GM12865 (cell line): ENCODE measurements around the gene SMIM21.

Experiments used
- DNase-seq: peaks from one replicate; pipeline ENCODE4 v3.0.0; 2010; ENCODE audit warnings: low read depth
- H3K4me3 ChIP-seq: 2 replicates; pipeline ENCODE4 v1.5.1; 2011; ENCODE audit warnings: mild to moderate bottlenecking, low read depth, low read length, control low read depth
- TF ChIP-seq, protein P1 (sequence below): IDR thresholded peaks from 2 replicates; pipeline ENCODE4 v1.5.1; 2011; ENCODE audit warnings: low read length, control low read depth, low read depth, inconsistent platforms; ENCODE audit not compliant: insufficient read depth; ENCODE audit errors: missing control alignments

Gene SMIM21

DNA sequence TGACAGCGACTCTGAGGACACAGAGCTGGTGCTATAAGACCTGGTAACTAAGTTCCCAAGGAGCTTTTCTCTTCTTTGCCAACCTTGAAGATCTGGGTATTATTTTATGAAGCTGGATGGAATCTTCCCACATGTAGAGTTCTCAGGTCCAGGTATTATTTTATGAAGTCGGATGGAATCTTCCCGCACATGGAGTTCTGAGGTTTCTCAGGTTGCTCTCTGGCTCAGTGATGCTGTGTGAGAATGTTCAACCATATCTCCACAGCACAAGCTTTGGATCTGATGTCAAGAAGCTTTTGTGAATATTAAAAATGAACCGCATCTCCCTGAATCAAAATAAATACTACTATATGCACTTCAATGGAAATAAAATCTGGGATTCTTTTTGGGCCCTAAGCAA lies at the start of gene SMIM21:
Gene SMIM21 (minus strand): TSS at position 101 of the 400 bp plus-strand sequence. CDS start 140 bp downstream, outside the sequence.
- TF ChIP-seq, protein P1, sequence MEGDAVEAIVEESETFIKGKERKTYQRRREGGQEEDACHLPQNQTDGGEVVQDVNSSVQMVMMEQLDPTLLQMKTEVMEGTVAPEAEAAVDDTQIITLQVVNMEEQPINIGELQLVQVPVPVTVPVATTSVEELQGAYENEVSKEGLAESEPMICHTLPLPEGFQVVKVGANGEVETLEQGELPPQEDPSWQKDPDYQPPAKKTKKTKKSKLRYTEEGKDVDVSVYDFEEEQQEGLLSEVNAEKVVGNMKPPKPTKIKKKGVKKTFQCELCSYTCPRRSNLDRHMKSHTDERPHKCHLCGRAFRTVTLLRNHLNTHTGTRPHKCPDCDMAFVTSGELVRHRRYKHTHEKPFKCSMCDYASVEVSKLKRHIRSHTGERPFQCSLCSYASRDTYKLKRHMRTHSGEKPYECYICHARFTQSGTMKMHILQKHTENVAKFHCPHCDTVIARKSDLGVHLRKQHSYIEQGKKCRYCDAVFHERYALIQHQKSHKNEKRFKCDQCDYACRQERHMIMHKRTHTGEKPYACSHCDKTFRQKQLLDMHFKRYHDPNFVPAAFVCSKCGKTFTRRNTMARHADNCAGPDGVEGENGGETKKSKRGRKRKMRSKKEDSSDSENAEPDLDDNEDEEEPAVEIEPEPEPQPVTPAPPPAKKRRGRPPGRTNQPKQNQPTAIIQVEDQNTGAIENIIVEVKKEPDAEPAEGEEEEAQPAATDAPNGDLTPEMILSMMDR, result no peak
- no peak within 1 kb of the TSS for H3K4me3 ChIP-seq
- no peak for DNase-seq

DNA sequence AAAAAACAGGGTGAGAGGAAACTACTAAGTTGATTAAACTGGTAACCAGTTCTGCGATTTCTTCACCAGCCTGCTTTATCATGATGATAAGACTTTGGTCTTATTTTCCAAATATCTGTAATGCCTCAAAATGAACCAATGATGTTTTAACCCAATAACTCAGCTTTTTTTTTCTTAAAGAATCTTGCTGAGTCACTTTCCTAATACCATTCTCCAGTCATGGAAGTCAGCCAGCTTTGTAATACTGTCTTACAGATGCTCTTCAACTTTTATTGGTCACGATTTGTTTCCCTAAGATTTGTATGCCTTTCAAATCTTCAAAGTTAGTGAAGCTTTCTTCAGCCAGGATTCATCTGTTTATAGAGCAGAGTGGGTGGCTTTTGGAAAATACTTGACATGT lies 47.7 kb upstream of the SMIM21 start:
- no peak overlapping the region for H3K4me3 ChIP-seq
- TF ChIP-seq, protein P1, result no peak
- no peak for DNase-seq

DNA sequence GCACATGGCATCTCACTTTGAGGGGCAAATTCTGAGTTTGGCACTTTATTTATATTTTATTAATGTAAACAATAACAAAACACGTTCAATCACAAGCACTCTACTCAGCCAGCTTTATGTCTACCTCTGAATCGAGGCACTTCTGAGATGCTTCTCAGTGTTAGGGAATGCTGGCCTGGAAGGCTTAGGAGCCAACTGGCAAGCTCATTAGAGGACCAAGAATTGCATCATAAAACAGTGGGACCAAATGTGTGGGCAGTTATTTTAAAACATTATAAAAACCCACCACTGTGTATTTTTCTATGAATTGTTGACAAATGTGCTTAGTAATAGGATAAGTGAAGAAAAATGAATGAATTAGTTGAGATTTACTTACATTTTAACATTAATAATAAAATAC lies 46.8 kb upstream of the SMIM21 start:
- H3K4me3 ChIP-seq, result no peak overlapping the region
- TF ChIP-seq, protein P1, result no peak
- DNase-seq, result no peak

DNA sequence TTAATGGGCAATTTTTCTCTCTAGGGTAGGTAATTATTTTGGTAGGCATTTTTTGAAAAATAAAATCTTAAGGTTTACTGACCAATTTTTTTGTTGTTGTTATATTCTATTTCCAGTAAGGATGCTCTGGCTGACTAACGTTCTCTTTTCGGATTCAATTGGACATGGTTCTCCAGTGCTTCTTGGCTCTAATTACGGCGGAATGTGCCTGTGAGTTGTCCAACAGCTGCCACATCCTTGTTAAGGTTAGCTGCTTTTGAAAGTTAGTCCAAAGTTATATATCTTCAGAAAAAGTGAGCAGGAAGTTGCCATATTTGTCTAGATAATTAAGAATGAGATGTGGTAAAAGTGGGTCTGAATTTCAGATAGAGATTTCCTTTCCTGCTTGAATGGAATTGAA lies 45.8 kb upstream of the SMIM21 start:
- DNase-seq, result no peak
- H3K4me3 ChIP-seq, result no peak overlapping the region
- TF ChIP-seq, protein P1, result no peak

DNA sequence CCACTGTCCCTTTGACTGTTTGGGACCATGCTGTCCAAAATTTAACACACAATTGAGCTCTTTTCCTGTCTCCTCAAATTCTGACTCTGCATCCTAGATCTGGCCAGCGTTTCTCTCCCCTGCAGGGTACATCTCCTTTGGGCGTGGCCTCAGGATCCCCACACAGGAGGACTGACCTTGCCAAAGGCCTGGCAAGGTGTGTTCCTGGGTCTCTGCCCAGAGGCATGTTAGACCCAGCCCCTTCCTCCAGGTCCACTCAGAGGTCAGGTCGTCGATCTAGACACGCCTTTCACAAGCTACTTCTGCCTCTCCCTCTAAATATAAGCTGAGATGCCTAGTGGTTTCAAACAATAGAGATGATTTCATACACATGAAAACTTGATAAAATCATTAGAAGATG lies 45.4 kb upstream of the SMIM21 start:
- H3K4me3 ChIP-seq, result no peak overlapping the region
- DNase-seq, result no peak
- TF ChIP-seq, protein P1, result no peak

DNA sequence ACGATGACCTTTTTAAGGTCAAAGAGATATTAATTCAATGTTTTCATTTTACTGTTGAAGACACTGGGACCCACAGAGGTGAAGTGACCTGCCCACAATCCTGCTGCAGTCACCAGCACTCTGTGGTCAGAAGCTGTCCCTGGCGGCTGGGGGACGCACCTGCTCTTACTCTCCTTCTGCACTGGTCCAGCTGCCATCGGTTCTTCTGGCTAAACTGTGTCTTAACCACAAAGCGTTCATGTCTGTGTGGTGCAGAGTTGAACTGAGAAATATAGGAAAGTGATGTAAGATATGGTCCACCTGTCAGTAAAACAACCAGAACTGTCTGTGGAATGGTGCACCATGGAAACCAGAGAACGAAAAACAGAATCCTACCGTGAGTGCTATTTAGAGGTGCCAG lies 44.9 kb upstream of the SMIM21 start:
- TF ChIP-seq, protein P1, result no peak
- DNase-seq, result no peak
- H3K4me3 ChIP-seq, result no peak overlapping the region

DNA sequence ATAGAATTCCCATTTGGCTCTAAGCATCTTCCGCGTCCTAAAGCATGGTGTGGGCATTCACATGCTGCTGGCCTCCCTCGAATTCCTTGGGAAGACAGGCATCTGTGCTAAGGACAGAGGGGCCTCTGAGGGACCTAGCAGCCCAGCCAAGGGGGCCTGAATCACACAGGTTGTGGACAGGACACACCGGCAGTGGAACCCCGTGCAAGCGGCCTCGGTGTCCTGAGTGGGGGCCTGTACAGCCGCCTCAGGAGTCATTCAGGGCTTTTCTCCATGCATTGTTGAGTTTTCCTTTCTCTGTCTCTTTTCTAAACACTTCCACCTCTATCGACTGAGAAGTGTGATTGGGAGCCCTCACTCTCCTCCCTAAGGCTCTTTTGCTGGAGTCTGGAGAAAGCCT lies 44.3 kb upstream of the SMIM21 start:
- TF ChIP-seq, protein P1, result no peak
- no peak overlapping the region for H3K4me3 ChIP-seq
- DNase-seq, result no peak
